PC-9 (cell line): ENCODE data around the gene CLINT1. TPM values are rescaled to one million over a fixed set of nuclear protein-coding genes. Genes with fewer than 3 reads are reported as not detected.

Experiments
- BruUV-seq: library from RNA; stranded (reverse); fragments of 400-500 nt; replicated peaks from 2 replicates; lab custom pipeline; 2021; lab: Mats Ljungman, UMichigan
- CTCF ChIA-PET: fragments of 300-600 bp; sonication (Branson Sonifier 250); formaldehyde crosslinking; loops from one replicate; lab custom pipeline; 2022; ENCODE audit warnings: antibody characterized with exemption; lab: Charles Lee
- POLR2A ChIA-PET: fragments of 300-600 bp; sonication (Branson Sonifier 250); formaldehyde crosslinking; loops from one replicate; lab custom pipeline; 2022; ENCODE audit warnings: antibody characterized with exemption; ENCODE audit not compliant: unreplicated experiment; lab: Charles Lee
- DNase-seq, 2 experiments: peaks; one replicate each; pipeline versions ENCODE4 v3.0.0 to v3.0.0-alpha.2; 2015 to 2022; ENCODE audit warnings: mixed read lengths in 1 of 2
- H2AFZ ChIP-seq: fragments of 200-600 bp; sonication (generic); 2 replicates; pipeline ENCODE4 v1.8.1; 2017; ENCODE audit warnings: antibody characterized with exemption
- H3F3A ChIP-seq: fragments of 200-600 bp; sonication (generic); 2 replicates; pipeline ENCODE4 v1.8.1; 2017; ENCODE audit warnings: antibody characterized with exemption, mild to moderate bottlenecking, low read depth; ENCODE audit not compliant: insufficient read depth
- H3K27ac ChIP-seq: fragments of 200-600 bp; sonication (generic); 2 replicates; pipeline ENCODE4 v1.6.1; 2016; ENCODE audit warnings: mixed run types
- H3K27me3 ChIP-seq: fragments of 200-600 bp; sonication (generic); 2 replicates; pipeline ENCODE4 v1.6.1; 2016; ENCODE audit warnings: low read depth, mixed run types; ENCODE audit not compliant: insufficient read depth
- H3K36me3 ChIP-seq: fragments of 200-600 bp; sonication (generic); 2 replicates; pipeline ENCODE4 v1.6.1; 2016; ENCODE audit warnings: low read depth, mixed run types
- H3K4me1 ChIP-seq: fragments of 200-600 bp; sonication (generic); replicated peaks from 2 replicates; pipeline ENCODE4 v1.6.1; 2016; ENCODE audit warnings: mixed run types; ENCODE audit not compliant: insufficient read depth
- H3K4me2 ChIP-seq: fragments of 200-600 bp; sonication (generic); 2 replicates; pipeline ENCODE4 v1.6.1; 2017; ENCODE audit warnings: mixed run types
- H3K4me3 ChIP-seq: fragments of 200-600 bp; sonication (generic); 2 replicates; pipeline ENCODE4 v1.6.1; 2016; ENCODE audit warnings: mixed run types
- H3K79me2 ChIP-seq: fragments of 200-600 bp; sonication (generic); 2 replicates; pipeline ENCODE4 v1.6.1; 2017; ENCODE audit warnings: low read depth, mixed run types
- H3K9me2 ChIP-seq: fragments of 200-600 bp; sonication (generic); 2 replicates; pipeline ENCODE4 v1.8.1; 2017; ENCODE audit warnings: mild to moderate bottlenecking; ENCODE audit not compliant: insufficient read depth
- H3K9me3 ChIP-seq: fragments of 200-600 bp; sonication (generic); 2 replicates; pipeline ENCODE4 v1.8.1; 2016; ENCODE audit warnings: low read depth; ENCODE audit not compliant: insufficient read depth
- H4K20me1 ChIP-seq: fragments of 200-600 bp; sonication (generic); 2 replicates; pipeline ENCODE4 v1.8.1; 2017; ENCODE audit not compliant: insufficient read depth
- CTCF ChIP-seq: fragments of 200-600 bp; sonication (generic); conservative IDR thresholded peaks from 2 replicates; pipeline ENCODE4 v1.6.1; 2017; ENCODE audit warnings: mixed run types, antibody characterized with exemption, mild to moderate bottlenecking, moderate library complexity
- EZH2 ChIP-seq: fragments of 200-600 bp; sonication (generic); IDR thresholded peaks from 2 replicates; pipeline ENCODE4 v1.8.0; 2017; ENCODE audit warnings: antibody characterized with exemption, low read depth
- intact Hi-C: fragments of 100-400 bp; cut with micrococcal nuclease; formaldehyde crosslinking; loops from one replicate; pipeline ENCODE4 v1.10.0; 2022; ENCODE audit not compliant: unreplicated experiment
- total RNA-seq: library from RNA; stranded (reverse); gene quantifications from 2 replicates; pipeline ENCODE4 v1.2.3, GENCODE V29; 2021

Gene CLINT1
- total RNA-seq, 1 experiment from 2014 or later = 95.8 TPM

GRCh38 chr5:157819502-157820115 lies 39.3 kb downstream of the CLINT1 start:
- H3F3A ChIP-seq = peaks cover 10% of the 10 kb centered on the region
- intact Hi-C loops = loop anchor here (1.0 to 5.0 kb wide), 2 partner anchors 129 to 1313 kb away; no protein-coding TSS in a partner anchor
- H3K36me3 ChIP-seq = 0 out of 2 replicates have a peak, but pooled peaks cover 11% of the 10 kb centered on the region
- no peak for DNase-seq
- ChIA-PET POLR2A (no interaction called here), CTCF (interaction anchor here (1.1 kb wide), 1 partner anchor 387 kb away, joined by 4 read pairs; no protein-coding TSS in a partner anchor)
- H3K79me2 ChIP-seq = peaks cover 74% of the 10 kb centered on the region
- TF ChIP-seq CTCF (no peak), EZH2 (no peak)
- no peak overlapping the region for H2AFZ ChIP-seq
- no peak overlapping the region for H3K4me2 ChIP-seq
- H3K9me3 ChIP-seq = no peaks in the 10 kb centered on the region
- no peaks in the 10 kb centered on the region for H3K4me1 ChIP-seq
- H3K27me3 ChIP-seq = no peaks in the 10 kb centered on the region
- H3K9me2 ChIP-seq = no peaks in the 10 kb centered on the region
- H3K27ac ChIP-seq = no peak overlapping the region
- no TSS peak for BruUV-seq
- no peak overlapping the region for H3K4me3 ChIP-seq
- peaks cover 83% of the 10 kb centered on the region for H4K20me1 ChIP-seq

GRCh38 chr5:157818368-157818767 lies 40.6 kb downstream of the CLINT1 start:
- BruUV-seq = no TSS peak
- Histone ChIP-seq H4K20me1 (peaks cover 76% of the 10 kb centered on the region), H3F3A (peaks cover 18% of the 10 kb centered on the region), H3K9me2 (no peaks in the 10 kb centered on the region), H3K4me3 (no peak overlapping the region), H3K9me3 (no peaks in the 10 kb centered on the region), H3K27me3 (no peaks in the 10 kb centered on the region), H2AFZ (no peak overlapping the region), H3K4me1 (no peaks in the 10 kb centered on the region), H3K36me3 (peaks cover 20% of the 10 kb centered on the region; the same call in 1 of the 2 replicates), H3K79me2 (peaks cover 63% of the 10 kb centered on the region), H3K4me2 (no peak overlapping the region), H3K27ac (no peak overlapping the region)
- intact Hi-C loops = loop anchor here (5.0 kb wide), 1 partner anchor 1314 kb away; no protein-coding TSS in a partner anchor
- POLR2A ChIA-PET = no interaction called here
- CTCF ChIA-PET = no interaction called here
- TF ChIP-seq EZH2 = no peak
- DNase-seq = no peak

GRCh38 chr5:157817928-157818327 lies 41.0 kb downstream of the CLINT1 start:
- CTCF ChIA-PET = interaction anchor here (1.6 kb wide), 1 partner anchor 131 kb away, joined by 4 read pairs; no protein-coding TSS in a partner anchor
- POLR2A ChIA-PET = no interaction called here
- H2AFZ ChIP-seq = no peak overlapping the region
- H3K9me2 ChIP-seq = no peaks in the 10 kb centered on the region
- H3K9me3 ChIP-seq = no peaks in the 10 kb centered on the region
- H3K4me3 ChIP-seq = no peak overlapping the region
- no peak overlapping the region for H3K27ac ChIP-seq
- DNase-seq = no peak
- intact Hi-C loops = loop anchor here (2.0 to 5.0 kb wide), 2 partner anchors 177 to 1314 kb away; no protein-coding TSS in a partner anchor
- peaks cover 21% of the 10 kb centered on the region for H3F3A ChIP-seq
- H3K4me2 ChIP-seq = no peak overlapping the region
- TF ChIP-seq CTCF (no peak), EZH2 (no peak)
- no peaks in the 10 kb centered on the region for H3K4me1 ChIP-seq
- H3K36me3 ChIP-seq = peaks cover 25% of the 10 kb centered on the region
- BruUV-seq = no TSS peak
- H4K20me1 ChIP-seq = peaks cover 76% of the 10 kb centered on the region
- no peaks in the 10 kb centered on the region for H3K27me3 ChIP-seq
- peaks cover 59% of the 10 kb centered on the region for H3K79me2 ChIP-seq
